ENCODE results near the gene WDSUB1. TPM values are rescaled to one million over a fixed set of nuclear protein-coding genes. Genes with fewer than 3 reads are reported as not detected.

The WDSUB1 gene
- total and polyA plus RNA-seq, 9 of the 15 experiments (the other 6 are each of a cell fraction or from before 2014, with no cell fraction given) = 5.2 to 13.7 (median 9.4) TPM

DNA sequence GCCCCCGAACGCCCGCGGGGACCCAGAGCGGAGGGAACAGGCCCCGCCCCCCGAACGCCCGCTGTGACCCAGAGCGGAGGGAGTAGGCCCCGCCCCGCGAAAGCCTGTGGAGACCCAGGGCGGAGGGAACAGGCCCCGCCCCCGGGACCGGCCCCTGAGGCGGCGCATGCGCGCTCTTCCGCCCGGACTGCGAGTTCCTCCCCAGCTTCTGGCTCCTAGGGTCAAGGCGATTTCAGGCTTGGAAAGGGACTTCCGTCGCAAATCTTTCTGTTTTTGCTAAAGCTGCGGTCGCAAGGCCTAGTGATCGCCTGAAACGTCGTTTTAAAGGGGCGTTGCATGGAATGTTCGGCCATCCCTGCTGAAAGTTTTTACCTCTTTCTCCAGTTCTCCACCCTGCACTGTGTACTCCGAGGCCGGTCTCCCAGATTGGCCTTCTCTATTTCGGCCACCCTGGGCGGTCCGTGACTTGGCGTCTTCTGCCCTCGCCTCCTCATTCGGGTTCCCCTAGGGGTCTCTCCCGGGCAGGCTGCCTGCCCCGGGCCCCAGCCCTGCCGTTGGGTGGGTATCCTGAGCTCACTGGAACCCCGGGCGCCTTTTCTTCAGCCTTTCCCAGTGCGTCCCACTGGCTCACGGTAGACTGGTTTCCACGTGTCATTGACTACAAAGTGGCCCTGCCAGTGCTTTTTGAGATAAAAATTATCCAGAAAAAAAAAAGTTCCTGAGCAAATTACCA lies 372 bp upstream of the WDSUB1 start (continued):
- TF ChIP-seq, protein P1, sequence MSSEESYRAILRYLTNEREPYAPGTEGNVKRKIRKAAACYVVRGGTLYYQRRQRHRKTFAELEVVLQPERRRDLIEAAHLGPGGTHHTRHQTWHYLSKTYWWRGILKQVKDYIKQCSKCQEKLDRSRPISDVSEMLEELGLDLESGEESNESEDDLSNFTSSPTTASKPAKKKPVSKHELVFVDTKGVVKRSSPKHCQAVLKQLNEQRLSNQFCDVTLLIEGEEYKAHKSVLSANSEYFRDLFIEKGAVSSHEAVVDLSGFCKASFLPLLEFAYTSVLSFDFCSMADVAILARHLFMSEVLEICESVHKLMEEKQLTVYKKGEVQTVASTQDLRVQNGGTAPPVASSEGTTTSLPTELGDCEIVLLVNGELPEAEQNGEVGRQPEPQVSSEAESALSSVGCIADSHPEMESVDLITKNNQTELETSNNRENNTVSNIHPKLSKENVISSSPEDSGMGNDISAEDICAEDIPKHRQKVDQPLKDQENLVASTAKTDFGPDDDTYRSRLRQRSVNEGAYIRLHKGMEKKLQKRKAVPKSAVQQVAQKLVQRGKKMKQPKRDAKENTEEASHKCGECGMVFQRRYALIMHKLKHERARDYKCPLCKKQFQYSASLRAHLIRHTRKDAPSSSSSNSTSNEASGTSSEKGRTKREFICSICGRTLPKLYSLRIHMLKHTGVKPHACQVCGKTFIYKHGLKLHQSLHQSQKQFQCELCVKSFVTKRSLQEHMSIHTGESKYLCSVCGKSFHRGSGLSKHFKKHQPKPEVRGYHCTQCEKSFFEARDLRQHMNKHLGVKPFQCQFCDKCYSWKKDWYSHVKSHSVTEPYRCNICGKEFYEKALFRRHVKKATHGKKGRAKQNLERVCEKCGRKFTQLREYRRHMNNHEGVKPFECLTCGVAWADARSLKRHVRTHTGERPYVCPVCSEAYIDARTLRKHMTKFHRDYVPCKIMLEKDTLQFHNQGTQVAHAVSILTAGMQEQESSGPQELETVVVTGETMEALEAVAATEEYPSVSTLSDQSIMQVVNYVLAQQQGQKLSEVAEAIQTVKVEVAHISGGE (CRISPR knock-in tag; IDR thresholded peaks at IDR 0.05) = peak in 1 of 3 experiments; percentile 21; a peak in 1 of 6 replicates
- TF ChIP-seq POLR2B (IDR thresholded peaks at IDR 0.05; ENCODE audit: low read depth, partially characterized antibody) = peak; percentile 95
- TF ChIP-seq BMI1 (IDR thresholded peaks at IDR 0.05; ENCODE audit: low read length) = no peak
- TF ChIP-seq, protein P2, sequence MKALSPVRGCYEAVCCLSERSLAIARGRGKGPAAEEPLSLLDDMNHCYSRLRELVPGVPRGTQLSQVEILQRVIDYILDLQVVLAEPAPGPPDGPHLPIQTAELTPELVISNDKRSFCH (CRISPR knock-in tag; IDR thresholded peaks at IDR 0.05) = no peak
- TF ChIP-seq, protein P2 (tag; IDR thresholded peaks at IDR 0.05) = peak; percentile 45; the same call in 1 of the 2 replicates
- no peak for TF ChIP-seq NR2C2 (CRISPR knock-in tag; IDR thresholded peaks at IDR 0.05)
- peak; percentile 86 for TF ChIP-seq NR2C2 (tag; IDR thresholded peaks at IDR 0.05)
- TF ChIP-seq SP1 (CRISPR knock-in tag; IDR thresholded peaks at IDR 0.05) = peak; percentile 71
- peak; percentile 68 for TF ChIP-seq MEIS2 (IDR thresholded peaks at IDR 0.05; ENCODE audit: partially characterized antibody)
- peak; percentile 72 for TF ChIP-seq CREB1 (IDR thresholded peaks at IDR 0.05)
- no peak for TF ChIP-seq CREB1 (CRISPR knock-in tag; IDR thresholded peaks at IDR 0.05)
- no peak for TF ChIP-seq ZNF212 (CRISPR knock-in tag; IDR thresholded peaks at IDR 0.05)
- TF ChIP-seq, protein P3, sequence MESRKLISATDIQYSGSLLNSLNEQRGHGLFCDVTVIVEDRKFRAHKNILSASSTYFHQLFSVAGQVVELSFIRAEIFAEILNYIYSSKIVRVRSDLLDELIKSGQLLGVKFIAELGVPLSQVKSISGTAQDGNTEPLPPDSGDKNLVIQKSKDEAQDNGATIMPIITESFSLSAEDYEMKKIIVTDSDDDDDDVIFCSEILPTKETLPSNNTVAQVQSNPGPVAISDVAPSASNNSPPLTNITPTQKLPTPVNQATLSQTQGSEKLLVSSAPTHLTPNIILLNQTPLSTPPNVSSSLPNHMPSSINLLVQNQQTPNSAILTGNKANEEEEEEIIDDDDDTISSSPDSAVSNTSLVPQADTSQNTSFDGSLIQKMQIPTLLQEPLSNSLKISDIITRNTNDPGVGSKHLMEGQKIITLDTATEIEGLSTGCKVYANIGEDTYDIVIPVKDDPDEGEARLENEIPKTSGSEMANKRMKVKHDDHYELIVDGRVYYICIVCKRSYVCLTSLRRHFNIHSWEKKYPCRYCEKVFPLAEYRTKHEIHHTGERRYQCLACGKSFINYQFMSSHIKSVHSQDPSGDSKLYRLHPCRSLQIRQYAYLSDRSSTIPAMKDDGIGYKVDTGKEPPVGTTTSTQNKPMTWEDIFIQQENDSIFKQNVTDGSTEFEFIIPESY (CRISPR knock-in tag; IDR thresholded peaks at IDR 0.05) = no peak
- TF ChIP-seq TAF9B (IDR thresholded peaks at IDR 0.05; ENCODE audit: partially characterized antibody) = peak; percentile 70
- TF ChIP-seq, protein P4, sequence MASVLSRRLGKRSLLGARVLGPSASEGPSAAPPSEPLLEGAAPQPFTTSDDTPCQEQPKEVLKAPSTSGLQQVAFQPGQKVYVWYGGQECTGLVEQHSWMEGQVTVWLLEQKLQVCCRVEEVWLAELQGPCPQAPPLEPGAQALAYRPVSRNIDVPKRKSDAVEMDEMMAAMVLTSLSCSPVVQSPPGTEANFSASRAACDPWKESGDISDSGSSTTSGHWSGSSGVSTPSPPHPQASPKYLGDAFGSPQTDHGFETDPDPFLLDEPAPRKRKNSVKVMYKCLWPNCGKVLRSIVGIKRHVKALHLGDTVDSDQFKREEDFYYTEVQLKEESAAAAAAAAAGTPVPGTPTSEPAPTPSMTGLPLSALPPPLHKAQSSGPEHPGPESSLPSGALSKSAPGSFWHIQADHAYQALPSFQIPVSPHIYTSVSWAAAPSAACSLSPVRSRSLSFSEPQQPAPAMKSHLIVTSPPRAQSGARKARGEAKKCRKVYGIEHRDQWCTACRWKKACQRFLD (CRISPR knock-in tag; IDR thresholded peaks at IDR 0.05) = peak; percentile 72; the same call in 1 of the 2 replicates
- TF ChIP-seq TAF1 (IDR thresholded peaks at IDR 0.05; ENCODE audit: control insufficient read depth, extremely low read depth, insufficient read depth, low read length, severe bottlenecking) = peak; percentile 85
- TF ChIP-seq ZNF668 (CRISPR knock-in tag; IDR thresholded peaks at IDR 0.05) = peak; percentile 86
- TF ChIP-seq PHTF2 (CRISPR knock-in tag; IDR thresholded peaks at IDR 0.05) = no peak
- TF ChIP-seq SRF (CRISPR knock-in tag; IDR thresholded peaks at IDR 0.05) = peak in 1 of 2 experiments; percentile 74; a peak in 2 of 4 replicates
- TF ChIP-seq RNF2 (IDR thresholded peaks at IDR 0.05) = no peak
- peak; percentile 85; the same call in 1 of the 2 replicates for TF ChIP-seq NFRKB (IDR thresholded peaks at IDR 0.05; ENCODE audit: low read depth)

Data from K562 (cell line).